ENCODE measurements around the gene CASQ2. TPM values are rescaled to one million over a fixed set of nuclear protein-coding genes. Genes with fewer than 3 reads are reported as not detected.

Gene CASQ2
- total and polyA plus RNA-seq, 10 of the 15 experiments (the other 5 are each of a cell fraction or from before 2014, with no cell fraction given): not detected

DNA sequence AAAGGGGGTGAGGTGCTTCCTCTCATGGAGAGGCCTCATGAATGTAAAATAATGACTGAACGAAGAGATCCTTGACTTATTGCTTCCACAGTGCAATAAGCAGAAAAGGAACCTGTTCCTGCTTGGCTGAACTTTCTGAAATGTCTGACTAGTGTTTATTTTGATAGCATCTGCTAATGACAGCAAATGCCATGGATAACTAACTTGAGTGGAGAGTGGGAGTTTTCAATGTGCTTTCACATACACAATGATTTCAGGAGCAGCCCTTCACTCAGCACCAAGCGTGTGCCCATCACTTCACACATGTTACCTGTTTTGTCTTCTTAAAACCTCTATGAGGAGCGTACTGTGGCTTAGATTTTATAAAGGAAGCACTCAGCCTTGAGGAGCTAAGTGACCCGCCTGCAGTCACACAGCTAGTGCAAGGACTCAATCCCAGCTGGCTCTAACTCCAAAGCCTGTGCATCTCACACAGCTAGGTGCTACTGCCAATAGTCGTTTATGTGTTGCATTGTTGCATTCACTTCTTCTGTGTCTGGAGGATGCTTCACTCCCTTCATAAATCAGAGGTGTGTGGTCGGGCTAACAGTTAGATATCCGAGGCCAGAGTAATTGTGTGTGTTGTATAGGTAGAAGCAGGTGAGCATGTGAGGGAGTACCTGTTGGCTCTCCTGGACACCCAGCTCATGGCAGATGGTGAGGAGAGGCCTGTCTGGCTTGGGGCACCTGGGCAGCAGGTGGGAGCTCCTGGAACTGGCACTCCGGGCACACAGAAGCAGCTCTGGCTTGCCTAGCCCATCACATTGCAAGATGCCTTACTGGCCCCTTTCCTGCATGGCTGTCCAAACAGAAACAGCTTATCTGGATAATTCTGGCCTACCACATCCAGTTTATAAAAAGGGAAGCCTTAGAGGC, 12.8 kb downstream of the CASQ2 start (continued):
- TF ChIP-seq, protein P1, sequence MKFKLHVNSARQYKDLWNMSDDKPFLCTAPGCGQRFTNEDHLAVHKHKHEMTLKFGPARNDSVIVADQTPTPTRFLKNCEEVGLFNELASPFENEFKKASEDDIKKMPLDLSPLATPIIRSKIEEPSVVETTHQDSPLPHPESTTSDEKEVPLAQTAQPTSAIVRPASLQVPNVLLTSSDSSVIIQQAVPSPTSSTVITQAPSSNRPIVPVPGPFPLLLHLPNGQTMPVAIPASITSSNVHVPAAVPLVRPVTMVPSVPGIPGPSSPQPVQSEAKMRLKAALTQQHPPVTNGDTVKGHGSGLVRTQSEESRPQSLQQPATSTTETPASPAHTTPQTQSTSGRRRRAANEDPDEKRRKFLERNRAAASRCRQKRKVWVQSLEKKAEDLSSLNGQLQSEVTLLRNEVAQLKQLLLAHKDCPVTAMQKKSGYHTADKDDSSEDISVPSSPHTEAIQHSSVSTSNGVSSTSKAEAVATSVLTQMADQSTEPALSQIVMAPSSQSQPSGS (IDR thresholded peaks at IDR 0.05; ENCODE audit: low read length): no peak
- TF ChIP-seq STAT1 (conservative IDR thresholded peaks at IDR 0.05) (no peak), RB1 (IDR thresholded peaks at IDR 0.05; ENCODE audit: borderline replicate concordance) (no peak)

DNA sequence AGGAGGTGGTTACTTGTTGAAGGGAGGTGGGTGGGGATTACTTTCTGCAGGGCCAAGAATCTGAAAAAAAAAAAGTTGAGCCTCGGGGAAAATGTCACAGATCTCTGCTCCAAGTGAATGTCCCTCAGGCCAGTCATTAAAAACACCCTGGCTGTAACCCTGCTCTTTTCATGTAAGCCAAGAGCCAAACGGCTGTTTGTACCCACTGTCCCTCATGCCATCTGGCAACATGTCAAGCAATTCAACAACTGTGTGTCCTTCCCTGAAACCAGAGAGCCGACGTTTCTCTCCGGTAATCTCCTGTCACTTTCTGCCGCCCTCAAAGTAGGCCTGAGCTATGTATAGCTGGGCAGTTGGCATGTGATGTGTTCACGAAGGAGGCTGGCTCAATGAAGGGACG, 14.7 kb downstream of the CASQ2 start:
- Histone ChIP-seq H3K9me3 (replicated peaks; ENCODE audit: control insufficient read depth, insufficient read depth, low read length) (no peaks in the 10 kb centered on the region), H3K9ac (ENCODE audit: control insufficient read depth, insufficient read depth, low read length) (no peak overlapping the region), H2AFZ (ENCODE audit: control insufficient read depth, low read depth, low read length) (no peak overlapping the region), H3K36me3 (ENCODE audit: control insufficient read depth in 2 of 2, insufficient read depth in 2 of 2, low read length in 1 of 2) (no peaks in the 10 kb centered on the region), H3K79me2 (ENCODE audit: control insufficient read depth, insufficient read depth, low read length) (no peaks in the 10 kb centered on the region), H4K20me1 (ENCODE audit: control insufficient read depth, insufficient read depth) (no peaks in the 10 kb centered on the region), H3K27ac (ENCODE audit: control insufficient read depth, insufficient read depth) (no peak overlapping the region), H3K4me1 (ENCODE audit: control insufficient read depth, insufficient read depth, low read length) (no peaks in the 10 kb centered on the region), H3K27me3 (replicated peaks in 1 of 2; ENCODE audit: control insufficient read depth in 2 of 2, insufficient read depth in 2 of 2, low read length in 1 of 2) (peaks cover 0 to 4% of the 10 kb centered on the region in 2 experiments; a peak in 1 of 4 replicates), H3K4me2 (ENCODE audit: control insufficient read depth, insufficient read depth) (no peak overlapping the region), H3K4me3 (no peak overlapping the region)
- 47% methylated on average over 8 of the region's 8 CpGs for WGBS (ENCODE audit: insufficient coverage, insufficient replicate concordance, low lambda C conversion rate, missing lambda C conversion rate)
- SMC1A ChIA-PET (ENCODE audit: uncharacterized antibody, unreplicated experiment): interaction anchor here (1.2 kb wide), 1 partner anchor 45 kb away, joined by 3 read pairs; no protein-coding TSS in a partner anchor
- POLR2A ChIA-PET: no interaction called here
- DNase-seq (ENCODE audit: low read depth, low spot score) (no peak), ATAC-seq (no peak), FAIRE-seq (no peak)
- no TSS peak for BruUV-seq (replicated peaks)
- RAD21 ChIA-PET (ENCODE audit: unreplicated experiment): interaction anchor here (0.6 kb wide), 1 partner anchor 47 kb away, joined by 3 read pairs; no protein-coding TSS in a partner anchor
- CTCF ChIA-PET: no interaction called here
- in situ Hi-C loops (cut with MboI): no loop called here
- intact Hi-C loops (cut with micrococcal nuclease; ENCODE audit: unreplicated experiment): no loop called here
- TF ChIP-seq PAX8 (IDR thresholded peaks at IDR 0.05): no peak
- no peak for TF ChIP-seq BCL11A (IDR thresholded peaks at IDR 0.05; ENCODE audit: low read depth, low read length)
- no peak for TF ChIP-seq NFIC (IDR thresholded peaks at IDR 0.05; ENCODE audit: low read depth, low read length)
- TF ChIP-seq, protein P2, sequence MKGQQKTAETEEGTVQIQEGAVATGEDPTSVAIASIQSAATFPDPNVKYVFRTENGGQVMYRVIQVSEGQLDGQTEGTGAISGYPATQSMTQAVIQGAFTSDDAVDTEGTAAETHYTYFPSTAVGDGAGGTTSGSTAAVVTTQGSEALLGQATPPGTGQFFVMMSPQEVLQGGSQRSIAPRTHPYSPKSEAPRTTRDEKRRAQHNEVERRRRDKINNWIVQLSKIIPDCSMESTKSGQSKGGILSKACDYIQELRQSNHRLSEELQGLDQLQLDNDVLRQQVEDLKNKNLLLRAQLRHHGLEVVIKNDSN (IDR thresholded peaks at IDR 0.05; ENCODE audit: borderline replicate concordance, extremely low read length, insufficient read depth, low read depth, low read length): no peak
- TF ChIP-seq NRF1 (conservative IDR thresholded peaks at IDR 0.05; ENCODE audit: low read depth, low read length): no peak
- TF ChIP-seq, protein P3, sequence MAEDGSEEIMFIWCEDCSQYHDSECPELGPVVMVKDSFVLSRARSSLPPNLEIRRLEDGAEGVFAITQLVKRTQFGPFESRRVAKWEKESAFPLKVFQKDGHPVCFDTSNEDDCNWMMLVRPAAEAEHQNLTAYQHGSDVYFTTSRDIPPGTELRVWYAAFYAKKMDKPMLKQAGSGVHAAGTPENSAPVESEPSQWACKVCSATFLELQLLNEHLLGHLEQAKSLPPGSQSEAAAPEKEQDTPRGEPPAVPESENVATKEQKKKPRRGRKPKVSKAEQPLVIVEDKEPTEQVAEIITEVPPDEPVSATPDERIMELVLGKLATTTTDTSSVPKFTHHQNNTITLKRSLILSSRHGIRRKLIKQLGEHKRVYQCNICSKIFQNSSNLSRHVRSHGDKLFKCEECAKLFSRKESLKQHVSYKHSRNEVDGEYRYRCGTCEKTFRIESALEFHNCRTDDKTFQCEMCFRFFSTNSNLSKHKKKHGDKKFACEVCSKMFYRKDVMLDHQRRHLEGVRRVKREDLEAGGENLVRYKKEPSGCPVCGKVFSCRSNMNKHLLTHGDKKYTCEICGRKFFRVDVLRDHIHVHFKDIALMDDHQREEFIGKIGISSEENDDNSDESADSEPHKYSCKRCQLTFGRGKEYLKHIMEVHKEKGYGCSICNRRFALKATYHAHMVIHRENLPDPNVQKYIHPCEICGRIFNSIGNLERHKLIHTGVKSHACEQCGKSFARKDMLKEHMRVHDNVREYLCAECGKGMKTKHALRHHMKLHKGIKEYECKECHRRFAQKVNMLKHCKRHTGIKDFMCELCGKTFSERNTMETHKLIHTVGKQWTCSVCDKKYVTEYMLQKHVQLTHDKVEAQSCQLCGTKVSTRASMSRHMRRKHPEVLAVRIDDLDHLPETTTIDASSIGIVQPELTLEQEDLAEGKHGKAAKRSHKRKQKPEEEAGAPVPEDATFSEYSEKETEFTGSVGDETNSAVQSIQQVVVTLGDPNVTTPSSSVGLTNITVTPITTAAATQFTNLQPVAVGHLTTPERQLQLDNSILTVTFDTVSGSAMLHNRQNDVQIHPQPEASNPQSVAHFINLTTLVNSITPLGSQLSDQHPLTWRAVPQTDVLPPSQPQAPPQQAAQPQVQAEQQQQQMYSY (CRISPR knock-in tag; IDR thresholded peaks at IDR 0.05): no peak
- TF ChIP-seq MTA2 (IDR thresholded peaks at IDR 0.05; ENCODE audit: low read depth): no peak
- TF ChIP-seq ZZZ3 (IDR thresholded peaks at IDR 0.05; ENCODE audit: control insufficient read depth, insufficient read length, low read depth): no peak
- no peak for TF ChIP-seq SIN3A (IDR thresholded peaks at IDR 0.05; ENCODE audit: low read depth, low read length)
- no peak for TF ChIP-seq KDM1A (IDR thresholded peaks at IDR 0.05; ENCODE audit: borderline replicate concordance)
- TF ChIP-seq POLR2AphosphoS2 (IDR thresholded peaks at IDR 0.05; ENCODE audit: low read depth, low read length): no peak
- no peak for TF ChIP-seq SIX5 (IDR thresholded peaks at IDR 0.05; ENCODE audit: low read depth, low read length, severe bottlenecking)
- TF ChIP-seq ZNF207 (IDR thresholded peaks at IDR 0.05; ENCODE audit: borderline replicate concordance): no peak
- no peak for TF ChIP-seq SRF (IDR thresholded peaks at IDR 0.05; ENCODE audit: low read depth in 2 of 2, low read length in 2 of 2)
